ENCODE results near the gene MYO1F. TPM values are rescaled to one million over a fixed set of nuclear protein-coding genes. Genes with fewer than 3 reads are reported as not detected.

Gene MYO1F
- total and polyA plus RNA-seq, 10 of the 15 experiments (the other 5 are each of a cell fraction or from before 2014, with no cell fraction given), result 3.5 to 49.4 (median 31.3) TPM

DNA sequence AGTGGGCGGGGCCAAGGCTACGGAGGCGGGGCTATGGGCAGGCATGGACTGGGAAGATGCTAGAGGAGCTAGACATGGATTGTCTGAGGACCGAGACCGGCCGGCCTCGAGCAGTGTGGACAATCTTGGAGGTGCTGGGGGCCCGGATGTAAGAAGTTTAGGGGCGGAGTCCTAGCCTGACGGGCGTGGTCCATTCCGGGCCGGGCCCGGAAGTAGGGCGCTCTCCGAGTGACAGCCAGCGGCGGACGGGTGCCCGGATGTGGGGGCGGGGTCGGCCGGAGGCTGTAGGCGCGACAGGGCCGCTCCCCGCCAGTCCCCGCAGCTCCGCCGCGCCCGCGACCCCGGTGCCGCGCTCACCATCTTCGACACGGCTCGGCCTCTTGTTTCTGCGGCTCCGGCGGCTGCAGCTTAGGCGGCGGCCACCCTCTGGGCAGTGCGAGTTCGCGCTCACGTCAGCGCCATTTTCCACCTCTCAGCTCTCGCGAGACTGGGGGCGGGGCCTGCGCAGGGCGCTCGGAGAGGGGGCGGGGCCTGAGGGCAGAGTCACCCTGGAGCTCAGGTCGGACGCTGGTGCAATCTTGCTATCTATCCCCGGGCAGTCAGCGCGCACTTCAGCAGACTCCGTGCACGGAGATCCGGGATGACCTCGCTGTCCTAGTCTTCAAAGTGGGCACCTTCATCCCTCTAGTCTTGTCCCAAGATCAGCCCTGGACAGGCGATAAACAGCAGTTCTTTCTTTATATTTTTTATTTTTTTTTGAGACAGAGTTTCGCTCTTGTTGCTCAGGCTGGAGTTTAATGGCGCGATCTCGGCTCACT is 63.3 kb downstream of the MYO1F start, which contains the start of gene ZNF414 (continued):
- no peak for TF ChIP-seq ZSCAN29 (IDR thresholded peaks at IDR 0.05)
- peak; percentile 63 for TF ChIP-seq MXI1 (IDR thresholded peaks at IDR 0.05; ENCODE audit: low read depth, low read length)
- TF ChIP-seq CHD2 (IDR thresholded peaks at IDR 0.05; ENCODE audit: borderline replicate concordance, low read depth, low read length), result peak; percentile 99
- TF ChIP-seq LARP7 (IDR thresholded peaks at IDR 0.05), result peak; percentile 88
- TF ChIP-seq HCFC1 (IDR thresholded peaks at IDR 0.05; ENCODE audit: low read length), result peak; percentile 56
- TF ChIP-seq ZNF687 (IDR thresholded peaks at IDR 0.05), result 0 out of 2 replicates have a peak, but pooled peaks have one; percentile 68
- TF ChIP-seq SIX5 (IDR thresholded peaks at IDR 0.05; ENCODE audit: low read depth, low read length, severe bottlenecking), result peak; percentile 14
- peak; percentile 6 to 46; a peak in 1 of 4 replicates for TF ChIP-seq SRF (IDR thresholded peaks at IDR 0.05; ENCODE audit: low read depth in 2 of 2, low read length in 2 of 2)
- 0 out of 2 replicates have a peak, but pooled peaks have one; percentile 18 for TF ChIP-seq IRF4 (IDR thresholded peaks at IDR 0.05; ENCODE audit: low read depth, low read length)
- TF ChIP-seq, protein P1, sequence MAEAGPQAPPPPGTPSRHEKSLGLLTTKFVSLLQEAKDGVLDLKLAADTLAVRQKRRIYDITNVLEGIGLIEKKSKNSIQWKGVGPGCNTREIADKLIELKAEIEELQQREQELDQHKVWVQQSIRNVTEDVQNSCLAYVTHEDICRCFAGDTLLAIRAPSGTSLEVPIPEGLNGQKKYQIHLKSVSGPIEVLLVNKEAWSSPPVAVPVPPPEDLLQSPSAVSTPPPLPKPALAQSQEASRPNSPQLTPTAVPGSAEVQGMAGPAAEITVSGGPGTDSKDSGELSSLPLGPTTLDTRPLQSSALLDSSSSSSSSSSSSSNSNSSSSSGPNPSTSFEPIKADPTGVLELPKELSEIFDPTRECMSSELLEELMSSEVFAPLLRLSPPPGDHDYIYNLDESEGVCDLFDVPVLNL (IDR thresholded peaks at IDR 0.05; ENCODE audit: low read depth, low read length), result no peak
- no peak for TF ChIP-seq KAT2A (conservative IDR thresholded peaks at IDR 0.05; ENCODE audit: control insufficient read depth, low read depth, low read length)
- no peak for TF ChIP-seq HDAC2 (IDR thresholded peaks at IDR 0.05)
- TF ChIP-seq SREBF1 (IDR thresholded peaks at IDR 0.05; ENCODE audit: low read length), result no peak
- TF ChIP-seq SP1 (IDR thresholded peaks at IDR 0.05; ENCODE audit: low read depth, low read length), result peak; percentile 38
- TF ChIP-seq USF2 (IDR thresholded peaks at IDR 0.05; ENCODE audit: borderline replicate concordance, low read depth, low read length), result no peak
- peak; percentile 93 for TF ChIP-seq GATAD2B (conservative IDR thresholded peaks at IDR 0.05; ENCODE audit: low read depth)
- TF ChIP-seq, protein P2, sequence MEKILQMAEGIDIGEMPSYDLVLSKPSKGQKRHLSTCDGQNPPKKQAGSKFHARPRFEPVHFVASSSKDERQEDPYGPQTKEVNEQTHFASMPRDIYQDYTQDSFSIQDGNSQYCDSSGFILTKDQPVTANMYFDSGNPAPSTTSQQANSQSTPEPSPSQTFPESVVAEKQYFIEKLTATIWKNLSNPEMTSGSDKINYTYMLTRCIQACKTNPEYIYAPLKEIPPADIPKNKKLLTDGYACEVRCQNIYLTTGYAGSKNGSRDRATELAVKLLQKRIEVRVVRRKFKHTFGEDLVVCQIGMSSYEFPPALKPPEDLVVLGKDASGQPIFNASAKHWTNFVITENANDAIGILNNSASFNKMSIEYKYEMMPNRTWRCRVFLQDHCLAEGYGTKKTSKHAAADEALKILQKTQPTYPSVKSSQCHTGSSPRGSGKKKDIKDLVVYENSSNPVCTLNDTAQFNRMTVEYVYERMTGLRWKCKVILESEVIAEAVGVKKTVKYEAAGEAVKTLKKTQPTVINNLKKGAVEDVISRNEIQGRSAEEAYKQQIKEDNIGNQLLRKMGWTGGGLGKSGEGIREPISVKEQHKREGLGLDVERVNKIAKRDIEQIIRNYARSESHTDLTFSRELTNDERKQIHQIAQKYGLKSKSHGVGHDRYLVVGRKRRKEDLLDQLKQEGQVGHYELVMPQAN (conservative IDR thresholded peaks at IDR 0.05), result peak; percentile 78; the same call in 1 of the 2 replicates
- TF ChIP-seq, protein P3, sequence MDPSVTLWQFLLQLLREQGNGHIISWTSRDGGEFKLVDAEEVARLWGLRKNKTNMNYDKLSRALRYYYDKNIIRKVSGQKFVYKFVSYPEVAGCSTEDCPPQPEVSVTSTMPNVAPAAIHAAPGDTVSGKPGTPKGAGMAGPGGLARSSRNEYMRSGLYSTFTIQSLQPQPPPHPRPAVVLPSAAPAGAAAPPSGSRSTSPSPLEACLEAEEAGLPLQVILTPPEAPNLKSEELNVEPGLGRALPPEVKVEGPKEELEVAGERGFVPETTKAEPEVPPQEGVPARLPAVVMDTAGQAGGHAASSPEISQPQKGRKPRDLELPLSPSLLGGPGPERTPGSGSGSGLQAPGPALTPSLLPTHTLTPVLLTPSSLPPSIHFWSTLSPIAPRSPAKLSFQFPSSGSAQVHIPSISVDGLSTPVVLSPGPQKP (IDR thresholded peaks at IDR 0.05; ENCODE audit: low read depth, low read length), result peak; percentile 78
- peak; percentile 84 for TF ChIP-seq CREB1 (IDR thresholded peaks at IDR 0.05; ENCODE audit: low read depth)
- no peak for TF ChIP-seq SMAD1 (IDR thresholded peaks at IDR 0.05; ENCODE audit: low read depth, partially characterized antibody)
- TF ChIP-seq DPF2 (IDR thresholded peaks at IDR 0.05), result peak; percentile 93
